Sigmoid colon (tissue), 7 donors: ENCODE results near the gene LPP. TPM values are rescaled to one million over a fixed set of nuclear protein-coding genes. Genes with fewer than 3 reads are reported as not detected.
A peak's percentile ranks its signal among the peaks of the same experiment; 100 is the strongest.
"Not testable (repeated sequence)": the region's sequence is repeated elsewhere in the genome, so short reads cannot be mapped to it uniquely, and the experiment has no call there.

Experiments
- DNase-seq: peaks from one replicate; pipeline ENCODE4 v3.0.0-alpha.2; 2019
- H3K27ac ChIP-seq, 4 donors: fragments of 200-600 bp; sonication (generic); one replicate each; pipeline ENCODE4 v1.5.1; 2016 to 2019; ENCODE audit warnings: mild to moderate bottlenecking in 1 of 4
- H3K27me3 ChIP-seq, 3 donors: fragments of 200-600 bp; sonication (generic); one replicate each; pipeline ENCODE4 v1.5.1; 2019; ENCODE audit warnings: mild to moderate bottlenecking in 1 of 3
- H3K36me3 ChIP-seq, 4 donors: fragments of 200-600 bp; sonication (generic); one replicate each; pipeline ENCODE4 v1.5.1; 2016 to 2019
- H3K4me1 ChIP-seq, 4 donors: fragments of 200-600 bp; sonication (generic); one replicate each; pipeline ENCODE4 v1.5.1; 2017 to 2019
- H3K4me3 ChIP-seq, 4 donors: fragments of 200-600 bp; sonication (generic); one replicate each; pipeline ENCODE4 v1.5.1; 2017 to 2019; ENCODE audit warnings: mild to moderate bottlenecking in 2 of 4, moderate library complexity in 1 of 4
- H3K9me3 ChIP-seq, 4 donors: fragments of 200-600 bp in 3 of 4; sonication (generic) in 3 of 4; one replicate each; pipeline versions ENCODE4 v1.5.1 to v1.6.1; 2013 to 2019
- CTCF ChIP-seq, 4 experiments: fragments of 450-650 bp in 3 of 4; fragments of 200-600 bp in 1 of 4; IDR thresholded peaks; one replicate each; pipeline ENCODE4 v1.5.1; 2016 to 2019; ENCODE audit warnings: antibody characterized with exemption in 4 of 4, mild to moderate bottlenecking in 3 of 4, moderate library complexity in 2 of 4
- EP300 ChIP-seq, 4 donors: sonication (generic); formaldehyde crosslinking; IDR thresholded peaks; one replicate each; pipeline ENCODE4 v1.6.1; 2017; ENCODE audit warnings: antibody characterized with exemption in 4 of 4
- POLR2A ChIP-seq, 2 donors: fragments of 450-650 bp; IDR thresholded peaks; one replicate each; pipeline ENCODE4 v1.6.1; 2016; ENCODE audit warnings: antibody characterized with exemption in 2 of 2, mild to moderate bottlenecking in 2 of 2, moderate library complexity in 2 of 2
- POLR2AphosphoS5 ChIP-seq, 4 donors: sonication (generic); formaldehyde crosslinking; IDR thresholded peaks; one replicate each; pipeline ENCODE4 v1.6.1; 2017; ENCODE audit warnings: antibody characterized with exemption in 4 of 4
- WGBS, 2 donors: extraction: QIAGEN DNeasy Blood & Tissue Kit; methylation state at CpG; one replicate each; pipeline ENCODE4 v1.1.7; 2013; 5-methylcytosine and 5-hydroxymethylcytosine counted together
- intact Hi-C: fragments of 100-400 bp; cut with DNase I; formaldehyde crosslinking; loops from one replicate; pipeline ENCODE4 v1.15.1; 2023
- polyA plus RNA-seq, 3 donors: library from polyadenylated mRNA; stranded (reverse); fragments of 200-250 nt; gene quantifications; one replicate each; pipeline ENCODE4 v1.2.3, GENCODE V29; 2013
- total RNA-seq, 4 donors: library from RNA; depleted of rRNA; stranded (reverse); fragments of >200 nt; gene quantifications; one replicate each; pipeline ENCODE4 v1.1.0, GENCODE V29; 2016
- donor health status: healthy with polysubstance abuse.
- donor health status: Bipolar disorder and iron deficiency.
- donor health status: healthy.

The LPP gene
- total and polyA plus RNA-seq, 7 donors, result 5.3 to 1,773 (median 824) TPM

GRCh38 chr3:188698436-188698835 lies 544.5 kb downstream of the LPP start:
- TF ChIP-seq POLR2AphosphoS5 (IDR thresholded peaks at IDR 0.05) (no peak), EP300 (IDR thresholded peaks at IDR 0.05) (no peak), POLR2A (IDR thresholded peaks at IDR 0.05) (no peak), CTCF (IDR thresholded peaks at IDR 0.05) (no peak)
- H3K27ac ChIP-seq, result no peak overlapping the region
- DNase-seq, result no peak
- intact Hi-C loops, result no loop called here
- H3K9me3 ChIP-seq, result no peaks in the 10 kb centered on the region
- 89 to 96% methylated on average over 12 of the region's 12 CpGs for WGBS, 2 donors
- no peaks in the 10 kb centered on the region for H3K27me3 ChIP-seq
- no peak overlapping the region for H3K4me3 ChIP-seq
- H3K4me1 ChIP-seq, result peaks cover 0 to 39% (median 7%) of the 10 kb centered on the region in 4 donors
- H3K36me3 ChIP-seq, result no peaks in the 10 kb centered on the region

DNA sequence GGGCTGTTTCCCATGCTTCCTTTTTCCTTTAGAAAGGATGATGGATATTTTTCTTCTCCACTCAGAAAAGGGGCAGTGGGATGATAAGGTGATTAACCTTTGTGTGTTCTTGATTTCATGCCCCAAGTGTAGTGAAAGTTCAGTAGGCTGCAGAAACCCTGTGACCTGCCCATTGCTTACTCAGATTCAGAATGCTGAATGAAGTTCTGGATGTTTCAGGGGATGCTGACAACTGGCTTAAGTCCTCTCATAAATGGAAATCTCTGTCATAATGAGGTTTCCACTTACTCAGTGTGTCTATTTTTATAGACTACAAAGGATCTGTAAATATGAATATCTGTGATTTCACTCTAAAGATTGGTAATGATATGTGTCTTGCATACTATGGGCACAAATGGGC lies 546.5 kb downstream of the LPP start:
- intact Hi-C loops, result no loop called here
- H3K27me3 ChIP-seq, result no peaks in the 10 kb centered on the region
- H3K27ac ChIP-seq, result no peak overlapping the region
- no peaks in the 10 kb centered on the region for H3K36me3 ChIP-seq
- TF ChIP-seq POLR2A (IDR thresholded peaks at IDR 0.05) (no peak), POLR2AphosphoS5 (IDR thresholded peaks at IDR 0.05) (no peak), CTCF (IDR thresholded peaks at IDR 0.05) (no peak)
- H3K4me3 ChIP-seq, result no peak overlapping the region
- DNase-seq, result no peak
- H3K9me3 ChIP-seq, result no peaks in the 10 kb centered on the region
- H3K4me1 ChIP-seq, result peaks cover 0 to 39% (median 10%) of the 10 kb centered on the region in 4 donors

DNA sequence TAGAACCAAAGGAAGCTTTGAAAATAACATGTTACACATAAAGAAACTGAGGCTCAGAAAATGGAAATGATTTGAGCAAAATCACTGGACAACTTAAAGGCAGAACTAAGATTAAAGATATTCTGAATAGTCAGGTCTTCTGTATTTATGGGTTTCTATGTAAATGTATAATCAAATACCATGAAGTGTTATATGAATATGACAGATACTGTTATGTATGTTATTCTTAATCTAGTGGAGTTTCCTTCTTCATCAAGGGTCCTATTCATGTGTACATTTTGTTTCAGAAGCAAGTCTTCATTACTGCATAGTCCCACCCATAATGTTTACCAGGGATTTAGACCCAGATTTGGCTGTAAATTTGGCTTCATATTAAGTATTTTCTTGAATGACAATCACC lies 547.0 kb downstream of the LPP start:
- H3K4me1 ChIP-seq, result peaks cover 0 to 44% (median 12%) of the 10 kb centered on the region in 4 donors
- H3K9me3 ChIP-seq, result no peaks in the 10 kb centered on the region
- no peak for TF ChIP-seq POLR2A (IDR thresholded peaks at IDR 0.05)
- no peak for TF ChIP-seq EP300 (IDR thresholded peaks at IDR 0.05)
- TF ChIP-seq CTCF (IDR thresholded peaks at IDR 0.05), result no peak
- TF ChIP-seq POLR2AphosphoS5 (IDR thresholded peaks at IDR 0.05), result no peak
- DNase-seq, result no peak
- no peak overlapping the region for H3K4me3 ChIP-seq
- intact Hi-C loops, result no loop called here
- H3K36me3 ChIP-seq, result no peaks in the 10 kb centered on the region
- H3K27ac ChIP-seq, result peak overlapping the region in 1 of 4 donors; percentile 44
- no peaks in the 10 kb centered on the region for H3K27me3 ChIP-seq

DNA sequence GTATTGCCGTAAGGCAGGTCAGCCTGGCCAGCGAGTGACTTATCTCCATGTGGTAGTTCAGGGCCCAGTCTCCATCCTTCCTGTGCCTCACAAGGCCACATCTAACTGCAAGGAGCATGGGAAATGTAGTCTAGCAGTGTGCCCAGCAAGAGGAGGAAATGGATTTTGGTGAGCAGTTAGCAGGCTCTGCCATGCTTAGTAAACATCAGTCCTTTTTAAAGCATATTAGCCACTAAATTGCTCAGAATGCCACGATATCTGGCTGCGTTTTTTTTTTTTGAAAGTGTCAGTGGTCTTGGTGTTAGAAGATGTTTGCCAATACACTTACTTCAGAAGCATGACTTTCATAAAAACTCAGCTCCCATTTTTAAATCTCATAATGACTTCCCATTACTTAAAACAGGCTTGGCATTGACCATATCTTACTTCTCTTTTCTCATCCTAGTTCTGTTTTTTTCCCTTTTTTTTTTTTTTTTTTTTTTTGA lies 547.6 kb downstream of the LPP start:
- H3K36me3 ChIP-seq, result no peaks in the 10 kb centered on the region
- intact Hi-C loops, result no loop called here
- H3K9me3 ChIP-seq, result no peaks in the 10 kb centered on the region
- TF ChIP-seq CTCF (IDR thresholded peaks at IDR 0.05), result no peak
- TF ChIP-seq POLR2AphosphoS5 (IDR thresholded peaks at IDR 0.05), result no peak
- no peak for TF ChIP-seq EP300 (IDR thresholded peaks at IDR 0.05)
- no peak for TF ChIP-seq POLR2A (IDR thresholded peaks at IDR 0.05)
- H3K4me3 ChIP-seq, result no peak overlapping the region
- no peaks in the 10 kb centered on the region for H3K27me3 ChIP-seq
- peak overlapping the region in 1 of 4 donors; percentile 44 for H3K27ac ChIP-seq
- H3K4me1 ChIP-seq, result peaks cover 0 to 50% (median 18%) of the 10 kb centered on the region in 4 donors
- DNase-seq, result no peak
- 58 to 92% methylated on average over 4 of the region's 4 CpGs for WGBS, 2 donors

DNA sequence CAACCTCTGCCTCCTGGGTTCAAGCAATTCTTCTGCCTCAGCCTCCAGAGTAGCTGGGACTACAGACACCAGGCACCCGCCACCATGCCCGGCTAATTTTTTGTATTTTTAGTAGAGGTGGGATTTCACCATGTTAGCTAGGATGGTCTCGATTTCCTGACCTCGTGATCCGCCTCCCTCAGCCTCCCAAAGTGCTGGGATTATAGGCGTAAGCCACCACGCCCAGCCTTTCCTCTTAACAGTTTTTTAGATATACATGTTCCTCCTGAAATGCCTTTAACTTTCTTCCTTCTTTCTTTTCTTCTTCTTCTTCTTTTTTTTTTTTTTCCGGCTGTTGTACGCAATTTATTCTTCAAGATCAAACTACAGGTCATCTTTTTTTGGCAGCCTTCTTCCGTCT lies 548.1 kb downstream of the LPP start:
- peak overlapping the region in 1 of 4 donors; percentile 44 for H3K27ac ChIP-seq
- H3K36me3 ChIP-seq, H3K9me3 ChIP-seq, DNase-seq, H3K4me3 ChIP-seq, intact Hi-C loops, H3K27me3 ChIP-seq: not testable (repeated sequence)
- 89 to 94% methylated on average over 10 of the region's 10 CpGs for WGBS, 2 donors
- peaks cover 0 to 54% (median 19%) of the 10 kb centered on the region in 4 donors for H3K4me1 ChIP-seq
